Endothelial cell of umbilical vein (primary cell): ENCODE results near the gene NAPB. TPM values are rescaled to one million over a fixed set of nuclear protein-coding genes. Genes with fewer than 3 reads are reported as not detected.

Source experiments
- BruUV-seq: library from RNA; stranded (reverse); fragments of 400-500 nt; replicated peaks from 2 replicates; lab custom pipeline; 2021; lab: Mats Ljungman, UMichigan
- CTCF ChIA-PET: fragments of 300-600, 350-600 bp; sonication (Branson Sonifier 250); formaldehyde crosslinking; loops from one replicate; lab custom pipeline; 2021; ENCODE audit warnings: antibody characterized with exemption, inconsistent platforms; lab: Charles Lee
- POLR2A ChIA-PET: fragments of 300-600, 350-600 bp; sonication (Branson Sonifier 250); formaldehyde crosslinking; loops from one replicate; lab custom pipeline; 2021; ENCODE audit warnings: antibody characterized with exemption, inconsistent platforms; lab: Charles Lee
- DNase-seq: peaks from one replicate; pipeline ENCODE4 v3.0.0-alpha.2; 2011; ENCODE audit warnings: low read depth, low spot score
- FAIRE-seq: peaks from 2 replicates; lab custom pipeline; 2011; peaks lifted over from hg19 to GRCh38; lab: Jason Lieb, UNC
- H2AFZ ChIP-seq: 2 replicates; pipeline ENCODE4 v1.6.0; 2012; ENCODE audit warnings: low read depth, low read length, control low read depth, inconsistent platforms
- H3K27ac ChIP-seq: 2 replicates; pipeline ENCODE4 v1.5.1; 2011; ENCODE audit warnings: low read depth, mild to moderate bottlenecking, control low read depth, low read length, moderate library complexity; ENCODE audit not compliant: insufficient read depth
- H3K27me3 ChIP-seq, 2 experiments: 2 replicates each; pipeline versions ENCODE4 v1.6.0 to v1.6.1; 2011; ENCODE audit warnings: low read length in 2 of 2, mixed read lengths in 1 of 2; ENCODE audit not compliant: control insufficient read depth in 2 of 2, insufficient read depth in 2 of 2
- H3K36me3 ChIP-seq, 2 experiments: 2 replicates in 1 of 2; 3 replicates in 1 of 2; pipeline ENCODE4 v1.5.1; 2011; ENCODE audit warnings: low read length in 2 of 2, mild to moderate bottlenecking in 1 of 2, moderate library complexity in 1 of 2; ENCODE audit not compliant: control insufficient read depth in 2 of 2, insufficient read depth in 2 of 2; ENCODE audit errors: extremely low read depth in 1 of 2
- H3K4me1 ChIP-seq: 3 replicates; pipeline ENCODE4 v1.5.1; 2011; ENCODE audit warnings: mild to moderate bottlenecking, low read length; ENCODE audit not compliant: control insufficient read depth, insufficient read depth; ENCODE audit errors: extremely low read depth
- H3K4me2 ChIP-seq: 2 replicates; pipeline ENCODE4 v1.6.1; 2011; ENCODE audit warnings: low read length, control low read depth, mixed read lengths; ENCODE audit not compliant: insufficient read depth
- H3K4me3 ChIP-seq, 3 experiments: fragments of 200-600 bp in 1 of 3; sonication (generic), shearing (Covaris generic) in 1 of 3; replicated peaks in 1 of 3; 2 replicates each; pipeline ENCODE4 v1.5.1; 2011 to 2016; ENCODE audit warnings: control low read depth in 3 of 3, low read length in 3 of 3, mild to moderate bottlenecking in 2 of 3, inconsistent platforms in 1 of 3, low read depth in 1 of 3, moderate library complexity in 1 of 3; ENCODE audit not compliant: insufficient read depth in 1 of 3
- H3K79me2 ChIP-seq: 2 replicates; pipeline ENCODE4 v1.6.0; 2012; ENCODE audit warnings: low read length, inconsistent platforms; ENCODE audit not compliant: control insufficient read depth, insufficient read depth
- H3K9ac ChIP-seq: replicated peaks from 2 replicates; pipeline ENCODE3; 2011; ENCODE audit warnings: low read length, control low read depth; ENCODE audit not compliant: insufficient read depth; ENCODE audit errors: extremely low read depth
- H3K9me1 ChIP-seq: replicated peaks from 3 replicates; pipeline ENCODE4 v1.6.0; 2011; ENCODE audit warnings: mild to moderate bottlenecking, low read length; ENCODE audit not compliant: control insufficient read depth, insufficient read depth; ENCODE audit errors: extremely low read depth
- H3K9me3 ChIP-seq: replicated peaks from 2 replicates; pipeline ENCODE4 v1.5.1; 2012; ENCODE audit warnings: low read length, inconsistent platforms; ENCODE audit not compliant: control insufficient read depth, insufficient read depth
- H4K20me1 ChIP-seq: replicated peaks from 2 replicates; pipeline ENCODE3; 2011; ENCODE audit warnings: mild to moderate bottlenecking, low read length; ENCODE audit not compliant: control insufficient read depth, insufficient read depth; ENCODE audit errors: extremely low read depth
- CTCF ChIP-seq, 2 donors: IDR thresholded peaks; 1 replicate in 1 of 2; 2 replicates in 1 of 2; pipeline ENCODE4 v1.5.1; 2011; ENCODE audit warnings: low read length in 2 of 2, mild to moderate bottlenecking in 2 of 2, moderate library complexity in 2 of 2, control low read depth in 1 of 2, inconsistent platforms in 1 of 2, low read depth in 1 of 2; ENCODE audit not compliant: insufficient read depth in 1 of 2; ENCODE audit errors: extremely low read depth in 1 of 2
- EZH2 ChIP-seq: IDR thresholded peaks from 2 replicates; pipeline ENCODE4 v1.6.1; 2012; ENCODE audit warnings: borderline replicate concordance, low read depth, mild to moderate bottlenecking, moderate library complexity, low read length, inconsistent platforms; ENCODE audit not compliant: severe bottlenecking
- FOS ChIP-seq: IDR thresholded peaks from 2 replicates; pipeline ENCODE4 v1.6.1; 2011; ENCODE audit warnings: mild to moderate bottlenecking, low read length, moderate library complexity, borderline replicate concordance; ENCODE audit not compliant: insufficient read depth
- GATA2 ChIP-seq: IDR thresholded peaks from 2 replicates; pipeline ENCODE4 v1.7.0; 2011; ENCODE audit warnings: low read depth, mild to moderate bottlenecking, moderate library complexity, mixed read lengths, low read length; ENCODE audit not compliant: insufficient read length, insufficient read depth
- JUN ChIP-seq: IDR thresholded peaks from 2 replicates; pipeline ENCODE4 v1.6.1; 2011; ENCODE audit warnings: borderline replicate concordance, low read depth; ENCODE audit not compliant: insufficient read length, insufficient read depth
- MAX ChIP-seq: IDR thresholded peaks from 2 replicates; pipeline ENCODE4 v1.6.1; 2011; ENCODE audit not compliant: insufficient read depth, insufficient read length
- MYC ChIP-seq: IDR thresholded peaks from one replicate; pipeline ENCODE4 v1.6.1; 2011; ENCODE audit warnings: mild to moderate bottlenecking, low read depth, low read length
- POLR2A ChIP-seq: IDR thresholded peaks from 2 replicates; pipeline ENCODE4 v1.6.1; 2012; ENCODE audit warnings: low read depth, mild to moderate bottlenecking, control low read depth, low read length
- POLR2AphosphoS5 ChIP-seq: IDR thresholded peaks from 2 replicates; pipeline ENCODE4 v1.6.1; 2012; ENCODE audit warnings: low read depth, mild to moderate bottlenecking, control low read depth, low read length, moderate library complexity; ENCODE audit not compliant: insufficient read depth
- dilution Hi-C: fragments of 300-500 bp; cut with MboI; formaldehyde crosslinking; loops from one replicate; pipeline ENCODE4 v1.15.0; 2019; ENCODE audit warnings: low sequenced_read_pairs; ENCODE audit not compliant: extremely low pct_ligation_motif_present
- intact Hi-C: fragments of 100-400 bp; cut with micrococcal nuclease; formaldehyde crosslinking; loops from one replicate; pipeline ENCODE4 v1.10.0; 2022
- polyA plus RNA-seq, 4 experiments: library from polyadenylated mRNA; depleted of rRNA in 3 of 4; stranded (reverse) in 3 of 4; unstranded in 1 of 4; fragments of >200 nt; gene quantifications; 2 replicates each; pipeline versions ENCODE4 v1.2.1 to v1.2.3, GENCODE V29; 2011 to 2012; ENCODE audit warnings: missing spikeins in 1 of 4
- total RNA-seq: library from RNA; stranded (reverse); gene quantifications from 2 replicates; pipeline ENCODE4 v1.2.3, GENCODE V29; 2021

Gene NAPB
- total and polyA plus RNA-seq, 2 donors (not counting 3 experiments of a cell fraction or from before 2014, with no cell fraction given), result 4.7 to 10.1 TPM

DNA sequence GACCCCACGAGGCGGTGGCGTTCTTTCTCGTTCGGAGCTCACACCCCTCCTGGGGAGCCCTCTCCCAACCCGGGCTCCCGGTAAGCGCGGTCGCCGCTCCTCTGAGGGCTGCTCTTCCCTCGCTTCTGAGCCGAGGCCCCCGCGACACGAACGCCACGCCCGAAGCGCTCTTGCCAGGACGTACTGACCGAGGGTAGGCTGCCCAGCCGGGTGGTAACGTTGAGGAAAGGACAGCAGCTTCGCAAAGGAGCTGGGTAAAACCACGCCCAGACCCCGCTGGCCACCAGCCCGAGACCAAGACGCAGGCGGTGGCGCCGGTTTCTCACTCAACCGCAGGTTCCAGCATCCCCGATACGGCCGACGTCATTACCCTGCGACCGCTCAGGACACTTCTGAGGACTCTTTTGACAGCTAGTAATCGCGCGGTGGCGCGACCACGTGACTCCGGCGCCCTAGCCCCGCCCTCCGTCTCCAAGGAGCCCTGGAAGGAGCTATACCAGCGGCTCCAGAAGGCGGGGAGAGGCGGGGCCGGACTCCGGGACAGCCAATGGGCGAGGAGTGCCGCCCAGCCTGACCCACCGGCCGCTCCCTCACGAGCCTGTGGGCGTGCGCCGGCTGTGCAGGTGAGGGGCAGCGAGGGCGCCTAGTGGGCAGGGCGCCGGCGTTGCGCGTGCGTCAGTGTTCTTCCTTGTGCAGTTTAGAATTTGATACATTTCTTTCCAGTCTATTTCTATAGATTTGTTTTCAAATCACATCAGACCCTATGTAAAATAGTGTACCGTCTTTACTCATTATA lies 63.3 kb downstream of the NAPB start:
- Histone ChIP-seq H3K9me3 (no peaks in the 10 kb centered on the region), H3K9ac (peak overlapping the region; percentile 97), H3K4me1 (peaks cover 23% of the 10 kb centered on the region), H3K79me2 (peaks cover 21% of the 10 kb centered on the region), H3K27me3 (no peaks in the 10 kb centered on the region), H3K4me3 (peak overlapping the region; percentile 20 to 84 (median 83)), H2AFZ (peak overlapping the region; percentile 54), H3K27ac (peak overlapping the region; percentile 88), H3K4me2 (peak overlapping the region; percentile 95), H3K9me1 (no peaks in the 10 kb centered on the region), H3K36me3 (peaks cover 7 to 13% of the 10 kb centered on the region in 2 experiments), H4K20me1 (no peaks in the 10 kb centered on the region)
- TF ChIP-seq POLR2AphosphoS5 (peak; percentile 77), CTCF (IDR thresholded peaks at IDR 0.05; ENCODE audit: extremely low read depth in 1 of 2, insufficient read depth in 1 of 2, low read depth in 1 of 2, low read length in 2 of 2) (no peak), JUN (no peak), GATA2 (no peak), MYC (no peak), FOS (no peak), MAX (peak; percentile 90), POLR2A (peak; percentile 87), EZH2 (no peak)
- dilution Hi-C loops, result no loop called here
- CTCF ChIA-PET, result interaction anchor here (0.8 to 3.3 kb wide), 6 partner anchors 8 to 666 kb away, joined by 3 to 40 read pairs (median 4); partner anchors contain the start of genes NAPB and NXT1
- FAIRE-seq (peak; percentile 89), DNase-seq (peak; percentile 100)
- BruUV-seq, result no TSS peak
- intact Hi-C loops, result loop anchor here (1.0 to 5.0 kb wide), 2 partner anchors 8 to 211 kb away; partner anchors contain the start of gene NXT1
- POLR2A ChIA-PET, result interaction anchor here (0.8 to 1.4 kb wide), 6 partner anchors 8 to 594 kb away, joined by 3 to 6 read pairs (median 4); partner anchors contain the start of gene CD93
